Caco-2 (cell line): Measurements from ENCODE around the gene MAN1B1. TPM values are rescaled to one million over a fixed set of nuclear protein-coding genes. Genes with fewer than 3 reads are reported as not detected.

ENCODE experiments used
- BruUV-seq: library from RNA; stranded (reverse); fragments of 400-500 nt; replicated peaks from 2 replicates; lab custom pipeline; 2021; lab: Mats Ljungman, UMichigan
- CTCF ChIA-PET: fragments of 300-600 bp; sonication (Branson Sonifier 250); formaldehyde crosslinking; loops from one replicate; lab custom pipeline; 2022; ENCODE audit warnings: antibody characterized with exemption; lab: Charles Lee
- POLR2A ChIA-PET: fragments of 300-600 bp; sonication (Branson Sonifier 250); formaldehyde crosslinking; loops from one replicate; lab custom pipeline; 2022; ENCODE audit warnings: antibody characterized with exemption; lab: Charles Lee
- DNase-seq, 2 experiments: peaks; one replicate each; pipeline versions ENCODE4 v3.0.0 to v3.0.0-alpha.2; 2020 to 2022
- H3K27me3 ChIP-seq: replicated peaks from 2 replicates; pipeline ENCODE4 v1.6.0; 2011; ENCODE audit warnings: low read length; ENCODE audit not compliant: control insufficient read depth, insufficient read depth
- H3K36me3 ChIP-seq: 2 replicates; pipeline ENCODE4 v1.5.1; 2011; ENCODE audit warnings: low read length; ENCODE audit not compliant: control insufficient read depth, insufficient read depth
- H3K4me1 ChIP-seq: fragments of 250-450 bp; sonication (Bioruptor Pico); 2 replicates; pipeline ENCODE4 v1.5.1; 2020; ENCODE audit warnings: mild to moderate bottlenecking
- H3K4me3 ChIP-seq: 2 replicates; pipeline ENCODE4 v1.5.1; 2011; ENCODE audit warnings: low read depth, mild to moderate bottlenecking, control low read depth, low read length
- H3K9me3 ChIP-seq: fragments of 250-450 bp; sonication (Bioruptor Pico); 2 replicates; pipeline ENCODE4 v1.5.1; 2020; ENCODE audit warnings: mild to moderate bottlenecking, moderate library complexity
- H3K27ac Mint-ChIP-seq: one replicate; pipeline ENCODE4 v1.8.0; 2022; ENCODE audit warnings: mixed read lengths; ENCODE audit not compliant: unreplicated experiment
- H3K27me3 Mint-ChIP-seq: one replicate; pipeline ENCODE4 v1.8.0; 2022; ENCODE audit warnings: mixed read lengths; ENCODE audit not compliant: insufficient read depth, unreplicated experiment
- H3K36me3 Mint-ChIP-seq: one replicate; pipeline ENCODE4 v1.8.0; 2022; ENCODE audit warnings: mild to moderate bottlenecking, mixed read lengths; ENCODE audit not compliant: insufficient read depth, unreplicated experiment
- H3K4me1 Mint-ChIP-seq: one replicate; pipeline ENCODE4 v1.8.0; 2022; ENCODE audit warnings: low read depth, mixed read lengths; ENCODE audit not compliant: unreplicated experiment
- H3K4me3 Mint-ChIP-seq: one replicate; pipeline ENCODE4 v1.8.0; 2022; ENCODE audit warnings: mild to moderate bottlenecking, moderate library complexity, mixed read lengths; ENCODE audit not compliant: unreplicated experiment
- H3K9me3 Mint-ChIP-seq: one replicate; pipeline ENCODE4 v1.8.0; 2022; ENCODE audit warnings: mixed read lengths; ENCODE audit not compliant: unreplicated experiment
- intact Hi-C: fragments of 100-400 bp; cut with micrococcal nuclease; formaldehyde crosslinking; loops from one replicate; pipeline ENCODE4 v1.10.0; 2022; ENCODE audit not compliant: unreplicated experiment
- total RNA-seq: library from RNA; stranded (reverse); gene quantifications from 2 replicates; pipeline ENCODE4 v1.2.3, GENCODE V29; 2022
- TF ChIP-seq, protein P1 (sequence below), 2 experiments: fragments of 200-600 bp in 1 of 2; IDR thresholded peaks; 1 replicate in 1 of 2; 2 replicates in 1 of 2; pipeline versions ENCODE4 v1.5.1 to v1.8.0; 2011 to 2022; ENCODE audit warnings: antibody characterized with exemption in 1 of 2, control low read depth in 1 of 2, inconsistent platforms in 1 of 2, low read depth in 1 of 2, low read length in 1 of 2, mild to moderate bottlenecking in 1 of 2, moderate library complexity in 1 of 2; ENCODE audit not compliant: insufficient read depth in 1 of 2, severe bottlenecking in 1 of 2, unreplicated experiment in 1 of 2

Gene MAN1B1
- total RNA-seq, 1 experiment from 2014 or later = 57.7 TPM

DNA sequence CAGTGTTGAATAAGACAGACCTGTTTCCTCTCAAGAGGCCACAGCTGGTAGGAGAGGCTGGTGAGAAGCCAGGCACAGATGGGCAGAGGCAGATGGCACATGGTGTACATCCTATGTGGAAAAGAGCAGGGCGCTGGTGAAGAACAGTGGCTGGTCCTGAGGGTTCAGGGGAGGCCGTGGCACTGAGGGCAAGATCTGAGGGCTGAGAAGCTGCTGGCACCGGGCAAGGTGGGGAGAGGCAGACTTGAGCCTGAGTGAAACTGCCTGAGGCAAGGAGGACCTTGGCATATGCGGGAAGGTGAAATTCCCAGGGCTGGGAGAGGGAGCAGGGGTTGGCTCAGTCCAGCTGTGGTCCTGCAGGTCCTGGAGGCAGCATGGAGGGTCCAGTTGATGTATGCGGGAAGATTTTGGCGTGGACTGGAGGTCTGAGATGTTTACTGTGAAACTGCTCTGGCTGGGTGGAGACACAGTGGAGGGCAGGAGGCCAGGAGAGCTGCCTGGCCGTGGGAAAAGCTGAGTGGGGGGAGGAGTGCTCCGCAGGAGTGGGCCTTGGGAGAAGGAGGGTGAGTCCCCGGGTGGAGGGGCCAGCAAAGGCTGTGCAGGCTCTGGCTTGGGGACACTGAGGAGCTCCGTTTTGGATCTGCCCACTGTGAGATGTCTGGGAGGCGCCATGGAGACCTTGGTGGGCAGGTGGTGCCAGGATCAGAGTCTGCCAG lies 2.6 kb downstream of the MAN1B1 start:
- H3K9me3 Mint-ChIP-seq = no peaks in the 10 kb centered on the region
- no peaks in the 10 kb centered on the region for H3K27me3 Mint-ChIP-seq

DNA sequence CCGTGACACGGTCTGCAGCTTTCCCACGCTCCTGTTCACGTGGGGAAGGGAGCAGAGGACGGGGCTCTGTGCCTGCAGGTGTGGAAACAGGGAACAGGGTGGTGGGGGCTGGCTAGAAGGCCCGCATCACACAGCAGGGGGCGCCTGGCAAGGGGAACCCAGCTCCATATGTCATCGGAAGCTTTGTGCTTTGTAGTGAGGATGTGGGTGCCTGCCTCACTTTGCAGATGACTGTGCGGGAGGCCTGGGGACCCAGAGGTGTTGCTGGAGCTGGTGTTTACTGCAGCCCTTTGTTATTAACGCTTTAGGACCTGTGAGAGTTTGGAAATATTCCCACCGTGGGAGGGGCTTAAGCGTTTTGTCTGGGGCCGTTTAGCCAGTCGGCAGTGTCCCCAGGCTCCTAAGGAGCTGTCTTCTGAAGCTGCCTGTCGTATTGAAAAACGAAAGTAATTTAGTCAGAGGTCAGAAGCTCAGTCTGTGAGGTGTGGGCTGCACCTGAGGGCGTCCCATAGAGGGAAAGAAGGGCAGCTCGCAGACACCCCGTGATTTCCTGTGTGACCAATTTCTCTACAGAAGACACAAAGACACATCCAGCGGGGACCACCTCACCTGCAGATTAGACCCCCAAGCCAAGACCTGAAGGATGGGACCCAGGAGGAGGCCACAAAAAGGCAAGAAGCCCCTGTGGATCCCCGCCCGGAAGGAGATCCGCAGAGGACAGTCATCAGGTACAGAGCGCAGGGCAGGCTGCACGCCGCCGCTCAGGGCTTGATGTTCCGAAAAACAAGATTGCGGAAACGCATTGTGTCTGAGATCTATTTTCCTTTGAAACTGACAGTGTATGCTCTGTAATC lies 9.1 kb downstream of the MAN1B1 start:
- Histone ChIP-seq H3K36me3 (no peaks in the 10 kb centered on the region; the same call in 1 of the 2 replicates), H3K4me1 (no peaks in the 10 kb centered on the region), H3K27me3 (no peaks in the 10 kb centered on the region), H3K9me3 (no peaks in the 10 kb centered on the region), H3K4me3 (no peak overlapping the region)
- intact Hi-C loops = no loop called here
- Mint-ChIP-seq H3K27me3 (no peaks in the 10 kb centered on the region), H3K36me3 (peaks cover 20% of the 10 kb centered on the region), H3K27ac (no peak overlapping the region), H3K4me3 (no peak overlapping the region), H3K4me1 (no peaks in the 10 kb centered on the region), H3K9me3 (no peaks in the 10 kb centered on the region)
- CTCF ChIA-PET = interaction anchor here (0.7 to 1.6 kb wide), 5 partner anchors 9 to 141 kb away, joined by 3 to 8 read pairs (median 5); partner anchors contain the start of gene MAN1B1
- BruUV-seq = no TSS peak
- no peak for DNase-seq
- POLR2A ChIA-PET = no interaction called here
- TF ChIP-seq, protein P1, sequence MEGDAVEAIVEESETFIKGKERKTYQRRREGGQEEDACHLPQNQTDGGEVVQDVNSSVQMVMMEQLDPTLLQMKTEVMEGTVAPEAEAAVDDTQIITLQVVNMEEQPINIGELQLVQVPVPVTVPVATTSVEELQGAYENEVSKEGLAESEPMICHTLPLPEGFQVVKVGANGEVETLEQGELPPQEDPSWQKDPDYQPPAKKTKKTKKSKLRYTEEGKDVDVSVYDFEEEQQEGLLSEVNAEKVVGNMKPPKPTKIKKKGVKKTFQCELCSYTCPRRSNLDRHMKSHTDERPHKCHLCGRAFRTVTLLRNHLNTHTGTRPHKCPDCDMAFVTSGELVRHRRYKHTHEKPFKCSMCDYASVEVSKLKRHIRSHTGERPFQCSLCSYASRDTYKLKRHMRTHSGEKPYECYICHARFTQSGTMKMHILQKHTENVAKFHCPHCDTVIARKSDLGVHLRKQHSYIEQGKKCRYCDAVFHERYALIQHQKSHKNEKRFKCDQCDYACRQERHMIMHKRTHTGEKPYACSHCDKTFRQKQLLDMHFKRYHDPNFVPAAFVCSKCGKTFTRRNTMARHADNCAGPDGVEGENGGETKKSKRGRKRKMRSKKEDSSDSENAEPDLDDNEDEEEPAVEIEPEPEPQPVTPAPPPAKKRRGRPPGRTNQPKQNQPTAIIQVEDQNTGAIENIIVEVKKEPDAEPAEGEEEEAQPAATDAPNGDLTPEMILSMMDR (IDR thresholded peaks at IDR 0.05; ENCODE audit: insufficient read depth in 1 of 2, low read depth in 1 of 2, low read length in 1 of 2, severe bottlenecking in 1 of 2, unreplicated experiment in 1 of 2) = peak in 1 of 2 experiments; percentile 45

More for the DNA sequence above, 2.6 kb downstream of the MAN1B1 start:
- H3K4me1 ChIP-seq = peaks cover 7% of the 10 kb centered on the region
- intact Hi-C loops = no loop called here
- no peaks in the 10 kb centered on the region; the same call in 1 of the 2 replicates for H3K36me3 ChIP-seq
- no TSS peak for BruUV-seq
- H3K27me3 ChIP-seq = no peaks in the 10 kb centered on the region
- TF ChIP-seq, protein P1 (IDR thresholded peaks at IDR 0.05; ENCODE audit: insufficient read depth in 1 of 2, low read depth in 1 of 2, low read length in 1 of 2, severe bottlenecking in 1 of 2, unreplicated experiment in 1 of 2) = no peak
- H3K4me1 Mint-ChIP-seq = peaks cover 15% of the 10 kb centered on the region
- DNase-seq = peak in 1 of 2 experiments; percentile 26
- peaks cover 21% of the 10 kb centered on the region for H3K36me3 Mint-ChIP-seq
- no peak overlapping the region for H3K4me3 Mint-ChIP-seq
- ChIA-PET CTCF (interaction anchor here (1.1 kb wide), 1 partner anchor 25 kb away, joined by 6 read pairs; no protein-coding TSS in a partner anchor), POLR2A (no interaction called here)
- peak overlapping the region; percentile 47 for H3K27ac Mint-ChIP-seq
- H3K4me3 ChIP-seq = no peak overlapping the region
- H3K9me3 ChIP-seq = no peaks in the 10 kb centered on the region

GRCh38 chr9:137096785-137097546 lies 10.2 kb downstream of the MAN1B1 start:
- intact Hi-C loops = no loop called here
- no peaks in the 10 kb centered on the region for H3K27me3 Mint-ChIP-seq
- H3K4me1 Mint-ChIP-seq = no peaks in the 10 kb centered on the region
- H3K4me1 ChIP-seq = no peaks in the 10 kb centered on the region
- ChIA-PET POLR2A (no interaction called here), CTCF (no interaction called here)
- peaks cover 15% of the 10 kb centered on the region for H3K36me3 Mint-ChIP-seq
- no peak overlapping the region for H3K4me3 Mint-ChIP-seq
- no peaks in the 10 kb centered on the region for H3K27me3 ChIP-seq
- DNase-seq = no peak
- no peak overlapping the region for H3K4me3 ChIP-seq
- H3K9me3 ChIP-seq = no peaks in the 10 kb centered on the region
- H3K36me3 ChIP-seq = peaks cover 8% of the 10 kb centered on the region
- BruUV-seq = no TSS peak
- H3K9me3 Mint-ChIP-seq = no peaks in the 10 kb centered on the region
- H3K27ac Mint-ChIP-seq = no peak overlapping the region
- TF ChIP-seq, protein P1 (IDR thresholded peaks at IDR 0.05; ENCODE audit: insufficient read depth in 1 of 2, low read depth in 1 of 2, low read length in 1 of 2, severe bottlenecking in 1 of 2, unreplicated experiment in 1 of 2) = no peak
